Omental fat pad (tissue), 4 donors: ENCODE measurements around the gene MRTFB. TPM values are rescaled to one million over a fixed set of nuclear protein-coding genes. Genes with fewer than 3 reads are reported as not detected.
"Not testable (repeated sequence)": the region's sequence is repeated elsewhere in the genome, so short reads cannot be mapped to it uniquely, and the experiment has no call there.

Experiments used
- ATAC-seq: fragments of 150-250 bp; one replicate; pipeline ENCODE4 v1.9.1; 2016; ENCODE audit warnings: mild to moderate bottlenecking, moderate library complexity; ENCODE audit not compliant: low FRiP score
- DNase-seq: peaks from one replicate; pipeline ENCODE4 v3.0.0-alpha.2; 2019; ENCODE audit warnings: low spot score
- CTCF ChIP-seq, 3 donors: fragments of 450-650 bp; IDR thresholded peaks; one replicate each; pipeline ENCODE4 v1.5.1; 2016 to 2017; ENCODE audit warnings: antibody characterized with exemption in 3 of 3, mild to moderate bottlenecking in 3 of 3, moderate library complexity in 2 of 3
- total RNA-seq, 4 donors: library from RNA; depleted of rRNA; stranded (reverse); fragments of >200 nt; gene quantifications; one replicate each; pipeline ENCODE4 v1.1.0, GENCODE V29; 2016

The MRTFB gene
- total RNA-seq, 4 donors from 2014 or later = 17.5 to 107 (median 55.8) TPM

DNA sequence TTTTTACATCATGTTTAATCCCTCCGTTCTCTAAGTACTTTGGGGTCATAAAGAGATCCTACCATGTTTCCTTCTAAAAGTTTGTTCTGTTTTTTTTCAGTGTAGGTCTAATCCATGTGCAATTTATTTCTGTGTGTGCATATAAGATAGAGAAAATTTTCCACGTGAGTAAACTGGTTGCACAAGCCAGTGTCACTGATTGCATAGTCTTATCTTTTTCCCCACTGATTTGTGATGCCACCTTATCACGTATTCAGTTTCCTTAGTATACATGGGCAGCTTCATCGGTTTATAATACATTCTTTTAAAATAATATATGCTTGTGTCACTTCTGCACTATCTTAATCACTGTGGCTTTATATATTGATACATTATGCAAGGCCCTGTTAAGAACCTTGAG is 49.2 kb downstream of the MRTFB start:
- ATAC-seq = no peak

GRCh38 chr16:14121142-14121541 is 50.0 kb downstream of the MRTFB start:
- DNase-seq (no peak), ATAC-seq (no peak)
- TF ChIP-seq CTCF (IDR thresholded peaks at IDR 0.05) = no peak

More for the DNA sequence above, 49.2 kb downstream of the MRTFB start:
- TF ChIP-seq CTCF (IDR thresholded peaks at IDR 0.05) = no peak
- DNase-seq = no peak

DNA sequence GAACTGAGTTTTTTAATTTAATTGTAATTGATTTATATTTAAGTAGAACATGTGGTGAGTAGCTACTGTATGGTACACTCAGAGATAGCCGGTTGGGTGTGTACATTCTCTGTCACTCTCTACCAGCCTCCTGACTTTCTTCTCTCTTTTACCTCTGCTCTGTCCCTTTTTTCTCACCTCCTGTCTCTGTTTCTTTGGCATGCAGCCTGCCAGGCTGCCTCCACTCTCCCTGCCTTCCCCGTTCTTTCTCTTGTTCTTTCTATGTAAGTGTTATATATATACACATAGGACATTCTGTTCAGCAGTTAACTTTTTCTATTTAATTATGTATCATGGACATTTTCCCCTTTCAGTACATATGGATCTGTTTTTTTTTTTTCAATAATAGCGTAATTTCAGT is 50.8 kb downstream of the MRTFB start:
- TF ChIP-seq CTCF (IDR thresholded peaks at IDR 0.05) = no peak
- ATAC-seq = no peak

GRCh38 chr16:14122430-14122829 is 51.3 kb downstream of the MRTFB start:
- not testable (repeated sequence) for ATAC-seq, DNase-seq

More for the DNA sequence above, 50.8 kb downstream of the MRTFB start:
- DNase-seq = no peak

DNA sequence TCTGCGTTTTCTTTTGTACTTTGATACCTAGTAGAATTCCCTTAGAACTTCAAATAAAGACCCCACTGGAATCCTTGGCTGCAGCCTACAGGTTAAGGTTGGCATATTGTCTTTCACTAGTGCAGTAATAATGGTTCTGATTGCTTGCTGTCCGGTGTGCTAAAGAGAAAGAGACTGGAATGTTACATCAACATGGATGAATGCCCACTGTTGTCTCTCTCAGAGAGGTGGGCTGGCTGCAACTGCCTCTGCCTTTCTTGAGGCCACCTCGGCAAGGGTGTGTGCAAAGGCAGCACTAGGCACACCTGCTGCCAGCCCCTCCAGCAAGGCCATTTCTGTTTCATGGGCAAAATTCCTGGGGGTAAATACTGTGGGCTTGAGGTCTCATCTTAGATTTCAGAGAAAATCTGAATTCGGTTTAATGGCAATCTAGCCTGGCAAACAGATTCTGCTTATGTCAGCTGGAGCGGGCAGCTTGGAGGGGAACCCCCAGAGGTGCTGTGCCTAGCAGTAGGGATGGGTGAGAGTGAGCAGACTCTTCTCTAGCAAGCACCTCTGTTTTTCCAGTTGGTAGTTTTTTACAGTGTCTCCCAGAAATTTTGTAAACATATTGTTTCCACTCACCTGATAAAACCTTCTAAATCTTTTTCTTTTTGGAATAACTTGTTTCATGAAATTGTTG is 54.0 kb downstream of the MRTFB start:
- ATAC-seq (no peak), DNase-seq (no peak)
- TF ChIP-seq CTCF (IDR thresholded peaks at IDR 0.05) = no peak

GRCh38 chr16:14125708-14126107 is 54.6 kb downstream of the MRTFB start:
- no peak for ATAC-seq
- no peak for TF ChIP-seq CTCF (IDR thresholded peaks at IDR 0.05)

DNA sequence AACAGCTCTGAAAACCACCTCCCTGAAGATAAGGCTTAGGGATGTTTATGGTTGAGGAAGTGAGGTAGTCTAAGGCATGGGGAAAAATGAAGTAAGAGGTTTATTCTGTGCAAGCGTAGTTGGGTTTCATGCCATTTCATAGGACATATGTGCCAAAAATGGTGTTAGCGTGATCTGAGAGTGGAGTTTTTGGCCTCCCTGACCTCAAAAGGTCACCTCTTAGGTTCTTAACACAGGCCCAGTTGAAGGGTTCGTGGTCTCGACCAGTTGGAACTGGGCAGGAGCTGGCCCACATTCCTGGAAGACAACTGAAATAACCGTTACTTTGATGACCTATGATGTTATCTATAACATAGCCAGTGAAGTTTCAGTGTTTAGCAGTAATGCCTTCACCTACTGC is 57.0 kb downstream of the MRTFB start:
- no peak for ATAC-seq
- no peak for TF ChIP-seq CTCF (IDR thresholded peaks at IDR 0.05)
- no peak for DNase-seq

More at GRCh38 chr16:14125708-14126107, 54.6 kb downstream of the MRTFB start:
- no peak for DNase-seq
